Measurements from ENCODE around the gene CHI3L1. TPM values are rescaled to one million over a fixed set of nuclear protein-coding genes. Genes with fewer than 3 reads are reported as not detected.

Gene CHI3L1
- polyA plus RNA-seq, 4 donors: 8.4 to 14.1 (median 10.8) TPM

DNA sequence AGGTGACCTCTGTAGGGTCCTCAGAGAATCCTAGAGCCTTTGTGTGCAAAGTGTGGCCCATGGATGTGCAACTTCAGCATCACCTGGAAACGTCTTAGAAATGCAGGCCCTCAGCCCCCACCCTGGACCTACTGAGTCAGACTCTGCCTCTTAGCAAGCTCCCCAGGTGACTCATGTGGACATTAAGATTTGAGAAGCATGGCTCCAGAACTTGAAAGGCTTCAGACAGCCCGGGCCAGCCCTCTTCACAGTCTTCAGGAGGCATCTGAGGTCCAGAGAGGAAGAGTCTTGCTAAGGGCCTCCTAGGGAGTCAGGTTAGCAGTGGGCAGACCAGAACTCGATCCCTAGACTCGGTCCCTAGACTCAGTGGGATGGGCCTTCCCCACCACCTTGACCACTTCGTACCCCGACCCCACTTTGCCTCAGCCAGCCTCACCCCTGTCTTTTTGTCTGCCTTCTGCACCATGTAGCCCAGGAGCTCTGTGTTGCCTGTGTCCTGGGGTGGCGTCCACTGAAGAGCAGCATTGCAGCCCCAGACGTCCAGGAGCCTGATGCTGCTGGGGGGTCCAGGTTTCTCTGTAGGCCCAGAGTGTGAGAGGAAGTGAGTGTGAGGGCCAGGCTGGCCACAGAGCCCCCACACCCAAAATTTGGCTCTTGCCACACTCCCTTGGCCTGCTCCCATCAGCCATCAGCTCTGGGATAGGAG lies 15.7 kb downstream of the CHI3L1 start:
- DNase-seq (ENCODE audit: low read depth in 4 of 4, low spot score in 2 of 4): no peak

DNA sequence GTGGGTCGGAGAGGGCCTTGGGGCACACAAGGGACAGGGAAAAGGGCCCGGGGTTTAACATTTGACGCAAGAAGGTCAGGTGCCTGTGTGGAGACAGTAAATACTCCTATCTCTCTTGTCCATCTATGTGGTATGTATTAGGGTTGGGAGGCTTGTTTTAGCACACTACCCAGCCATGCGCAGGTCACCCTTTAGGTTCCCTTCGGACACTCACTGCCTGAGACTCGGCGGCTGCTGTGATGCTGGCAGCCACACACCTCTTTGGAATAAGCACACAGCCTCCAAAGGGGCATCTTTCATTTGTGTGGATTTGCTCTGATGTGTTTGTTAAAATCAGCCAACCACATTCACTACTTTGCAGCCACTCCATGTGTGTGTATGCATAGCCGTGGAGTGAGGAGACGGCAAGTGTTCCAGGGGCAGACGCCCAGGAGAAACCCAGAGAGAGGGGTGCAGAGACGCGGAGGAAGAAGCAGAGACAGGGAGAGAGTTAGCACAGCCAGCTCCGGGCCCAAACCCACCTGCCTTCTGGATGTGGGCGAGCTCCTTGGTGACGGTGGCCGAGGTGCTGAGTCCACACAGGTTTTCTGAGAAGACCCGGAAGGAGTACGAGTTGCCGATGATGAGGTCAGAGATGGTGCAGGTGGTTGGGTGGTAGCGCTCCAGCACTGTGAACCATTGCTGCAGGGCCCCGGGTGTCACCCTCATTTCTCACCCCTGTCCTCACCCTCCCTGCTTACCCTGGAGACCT lies 16.6 kb downstream of the CHI3L1 start:
- DNase-seq (ENCODE audit: low read depth in 4 of 4, low spot score in 2 of 4): no peak

DNA sequence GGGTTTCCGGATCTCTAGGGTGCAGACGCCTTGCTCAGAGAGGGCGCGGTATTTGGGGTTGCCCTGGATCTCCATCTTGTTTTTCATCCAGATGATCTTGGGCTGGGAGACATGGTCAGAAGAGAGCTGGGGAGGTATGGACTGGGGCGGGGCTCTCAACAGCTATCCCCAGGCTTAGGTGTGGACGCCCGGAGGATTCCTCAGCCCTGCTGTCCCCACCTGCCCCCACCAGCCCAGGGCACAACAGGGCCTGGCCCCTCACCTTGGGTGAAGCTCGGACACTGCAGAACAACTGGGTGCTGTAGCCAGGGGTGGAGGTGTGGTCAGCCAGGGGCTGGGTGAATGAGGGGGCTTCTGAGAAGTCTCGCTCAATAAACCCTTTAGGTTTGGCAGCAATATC lies 17.5 kb downstream of the CHI3L1 start:
- DNase-seq (ENCODE audit: low read depth in 4 of 4, low spot score in 2 of 4): no peak

DNA sequence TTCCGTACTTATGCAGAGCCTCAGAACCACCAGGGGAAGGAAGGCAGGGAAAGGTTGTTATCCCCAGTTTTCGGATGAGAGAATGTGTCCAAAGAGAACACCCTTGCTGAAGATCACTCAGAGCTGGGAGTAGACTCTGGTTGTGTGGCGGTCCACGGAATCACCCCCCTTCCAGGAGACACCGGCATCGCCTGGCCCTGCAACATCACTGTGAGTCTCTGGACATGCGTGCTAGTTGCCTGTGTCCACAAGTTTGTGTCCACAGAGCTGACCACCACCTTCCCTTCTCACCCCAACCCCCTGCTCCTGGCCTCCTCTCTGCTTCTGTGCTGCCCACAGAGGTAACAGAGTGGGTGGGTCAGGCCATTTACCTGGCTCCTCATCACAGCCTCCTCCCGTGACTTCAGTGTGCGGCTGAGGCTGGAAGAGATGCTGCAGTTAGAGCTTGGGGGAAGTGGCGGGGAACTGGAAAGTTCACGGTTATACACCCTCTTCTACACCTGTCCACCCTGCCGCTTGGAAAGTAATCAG lies 18.2 kb downstream of the CHI3L1 start:
- no peak for DNase-seq (ENCODE audit: low read depth in 4 of 4, low spot score in 2 of 4)

DNA sequence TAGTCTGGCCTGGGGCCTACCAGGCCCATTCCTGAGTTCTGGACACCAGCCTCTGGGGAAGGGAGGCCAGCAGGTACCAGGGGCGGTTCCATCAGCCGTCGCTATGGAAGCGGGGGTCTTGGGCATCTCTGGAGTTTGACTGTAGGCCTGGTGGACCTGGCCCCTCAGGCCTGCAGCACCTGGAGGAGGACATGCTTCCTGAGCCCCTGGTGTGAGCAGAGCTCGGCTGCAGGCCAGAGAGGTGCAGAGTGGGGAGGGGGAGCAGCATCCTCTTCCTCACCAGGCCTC lies 18.6 kb downstream of the CHI3L1 start:
- DNase-seq (ENCODE audit: low read depth in 4 of 4, low spot score in 2 of 4): no peak

DNA sequence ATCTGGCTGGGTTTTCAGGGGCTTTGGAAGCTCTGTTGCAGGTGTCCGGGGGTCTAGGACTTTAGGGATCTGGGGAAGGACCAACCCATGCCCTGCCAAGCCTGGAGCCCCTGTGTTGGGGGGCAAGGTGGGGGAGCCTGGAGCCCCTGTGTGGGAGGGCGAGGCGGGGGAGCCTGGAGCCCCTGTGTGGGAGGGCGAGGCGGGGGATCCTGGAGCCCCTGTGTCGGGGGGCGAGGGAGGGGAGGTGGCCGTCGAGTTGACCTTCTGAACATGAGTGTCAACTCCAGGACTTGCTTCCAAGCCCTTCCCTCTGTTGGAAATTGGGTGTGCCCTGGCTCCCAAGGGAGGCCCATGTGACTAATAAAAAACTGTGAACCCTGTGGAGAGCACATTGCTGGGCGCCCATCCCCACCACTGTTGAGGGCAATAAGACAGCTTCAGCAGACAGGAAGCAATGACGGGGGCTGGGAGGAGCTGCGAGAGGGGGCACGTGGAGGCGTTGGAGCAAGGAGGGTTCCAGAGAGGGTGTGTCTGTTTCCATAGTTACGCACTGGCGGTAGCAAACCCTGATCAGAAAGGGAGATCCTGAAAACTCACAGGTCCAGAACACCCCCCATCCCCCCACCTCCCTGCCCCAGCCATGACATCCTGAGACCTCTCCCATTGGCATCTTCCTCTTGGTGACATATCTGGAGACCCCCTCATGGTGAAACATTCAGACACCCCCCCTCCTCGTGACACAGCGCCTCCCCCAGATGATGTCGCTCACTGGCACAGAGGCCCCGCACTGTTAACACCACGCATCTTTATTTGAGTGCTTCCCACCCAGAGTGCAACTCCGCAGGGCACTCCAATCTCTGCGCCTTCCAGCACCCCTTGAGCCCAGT lies 19.2 kb downstream of the CHI3L1 start:
- no peak for DNase-seq (ENCODE audit: low read depth in 4 of 4, low spot score in 2 of 4)

DNA sequence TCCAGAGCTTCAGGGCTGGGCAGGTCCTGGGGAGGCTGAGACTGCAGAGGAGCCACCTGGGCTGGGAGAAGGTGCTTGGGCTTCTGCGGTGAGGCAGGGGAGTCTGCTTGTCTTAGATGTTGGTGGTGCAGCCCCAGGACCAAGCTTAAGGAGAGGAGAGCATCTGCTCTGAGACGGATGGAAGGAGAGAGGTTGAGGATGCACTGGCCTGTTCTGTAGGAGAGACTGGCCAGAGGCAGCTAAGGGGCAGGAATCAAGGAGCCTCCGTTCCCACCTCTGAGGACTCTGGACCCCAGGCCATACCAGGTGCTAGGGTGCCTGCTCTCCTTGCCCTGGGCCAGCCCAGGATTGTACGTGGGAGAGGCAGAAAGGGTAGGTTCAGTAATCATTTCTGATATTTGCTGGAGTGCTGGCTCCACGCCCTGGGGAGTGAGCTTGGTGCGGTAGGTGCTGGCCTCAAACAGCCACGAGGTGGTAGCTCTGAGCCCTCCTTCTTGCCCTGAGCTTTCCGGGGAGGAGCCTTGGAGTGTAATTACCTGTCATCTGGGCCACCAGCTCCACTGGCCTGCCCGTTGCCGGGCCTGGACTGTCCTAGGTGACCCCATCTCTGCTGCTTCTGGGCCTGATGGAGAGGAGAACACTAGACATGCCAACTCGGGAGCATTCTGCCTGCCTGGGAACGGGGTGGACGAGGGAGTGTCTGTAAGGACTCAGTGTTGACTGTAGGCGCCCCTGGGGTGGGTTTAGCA lies 20.1 kb downstream of the CHI3L1 start:
- DNase-seq (ENCODE audit: low read depth in 4 of 4, low spot score in 2 of 4): no peak

DNA sequence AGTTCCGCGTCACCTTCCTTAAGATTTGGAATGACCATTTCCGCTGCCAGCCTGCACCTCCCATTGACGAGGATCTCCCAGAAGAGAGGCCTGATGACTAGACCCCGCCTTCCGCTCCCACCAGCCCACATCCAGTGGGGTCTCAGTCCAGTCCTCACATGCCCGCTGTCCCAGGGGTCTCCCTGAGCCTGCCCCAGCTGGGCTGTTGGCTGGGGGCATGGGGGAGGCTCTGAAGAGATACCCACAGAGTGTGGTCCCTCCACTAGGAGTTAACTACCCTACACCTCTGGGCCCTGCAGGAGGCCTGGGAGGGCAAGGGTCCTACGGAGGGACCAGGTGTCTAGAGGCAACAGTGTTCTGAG lies 20.7 kb downstream of the CHI3L1 start:
- DNase-seq (ENCODE audit: low read depth in 4 of 4, low spot score in 2 of 4): no peak

DNA sequence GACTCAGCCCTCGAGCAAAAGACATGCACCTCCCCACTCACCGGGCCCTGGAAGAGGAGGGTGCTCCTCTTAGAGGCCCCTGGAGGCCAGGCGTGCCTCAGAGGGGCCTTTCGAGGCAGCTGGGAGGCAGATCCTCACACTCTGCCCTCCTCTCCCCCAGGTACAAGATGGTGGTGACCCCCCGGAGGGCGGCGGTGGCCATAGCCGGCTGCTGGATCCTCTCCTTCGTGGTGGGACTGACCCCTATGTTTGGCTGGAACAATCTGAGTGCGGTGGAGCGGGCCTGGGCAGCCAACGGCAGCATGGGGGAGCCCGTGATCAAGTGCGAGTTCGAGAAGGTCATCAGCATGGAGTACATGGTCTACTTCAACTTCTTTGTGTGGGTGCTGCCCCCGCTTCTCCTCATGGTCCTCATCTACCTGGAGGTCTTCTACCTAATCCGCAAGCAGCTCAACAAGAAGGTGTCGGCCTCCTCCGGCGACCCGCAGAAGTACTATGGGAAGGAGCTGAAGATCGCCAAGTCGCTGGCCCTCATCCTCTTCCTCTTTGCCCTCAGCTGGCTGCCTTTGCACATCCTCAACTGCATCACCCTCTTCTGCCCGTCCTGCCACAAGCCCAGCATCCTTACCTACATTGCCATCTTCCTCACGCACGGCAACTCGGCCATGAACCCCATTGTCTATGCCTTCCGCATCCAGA lies 21.3 kb downstream of the CHI3L1 start:
- no peak for DNase-seq (ENCODE audit: low read depth in 4 of 4, low spot score in 2 of 4)

DNA sequence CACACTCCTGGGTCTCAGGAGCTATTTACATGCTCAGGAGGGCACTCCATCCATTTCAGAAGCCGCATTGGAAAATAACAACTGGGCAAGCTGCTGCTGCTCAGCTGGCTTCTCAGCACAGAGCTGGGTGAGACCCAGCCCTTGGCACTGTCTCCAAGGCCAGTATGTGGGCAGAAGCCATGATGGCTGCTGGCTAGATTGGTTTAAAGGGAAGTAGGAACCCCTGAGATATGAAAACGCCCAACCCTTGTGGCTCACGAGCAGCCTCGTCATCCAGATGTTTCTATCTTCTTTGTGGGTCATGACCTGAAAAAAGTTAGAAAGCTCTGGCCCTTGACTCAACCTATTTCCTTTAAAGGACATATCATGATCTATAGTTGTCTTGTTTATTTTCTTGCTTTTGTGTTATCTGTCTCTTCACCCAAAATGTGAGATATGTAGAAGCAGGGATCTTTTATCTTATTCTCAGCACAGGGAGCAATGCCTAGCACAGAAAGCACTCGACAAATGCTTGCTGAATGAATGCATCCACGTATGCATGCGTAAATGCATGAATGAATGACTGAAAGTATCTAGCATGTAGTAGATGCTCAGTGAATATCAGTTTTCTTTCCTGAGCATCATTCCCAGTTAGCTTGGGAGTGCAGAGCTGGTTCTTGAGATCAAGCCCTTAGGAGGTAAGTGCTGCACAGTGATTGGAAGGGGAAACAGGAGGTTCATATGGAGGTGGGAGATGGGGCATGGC lies 22.4 kb downstream of the CHI3L1 start:
- no peak for DNase-seq (ENCODE audit: low read depth in 4 of 4, low spot score in 2 of 4)

DNA sequence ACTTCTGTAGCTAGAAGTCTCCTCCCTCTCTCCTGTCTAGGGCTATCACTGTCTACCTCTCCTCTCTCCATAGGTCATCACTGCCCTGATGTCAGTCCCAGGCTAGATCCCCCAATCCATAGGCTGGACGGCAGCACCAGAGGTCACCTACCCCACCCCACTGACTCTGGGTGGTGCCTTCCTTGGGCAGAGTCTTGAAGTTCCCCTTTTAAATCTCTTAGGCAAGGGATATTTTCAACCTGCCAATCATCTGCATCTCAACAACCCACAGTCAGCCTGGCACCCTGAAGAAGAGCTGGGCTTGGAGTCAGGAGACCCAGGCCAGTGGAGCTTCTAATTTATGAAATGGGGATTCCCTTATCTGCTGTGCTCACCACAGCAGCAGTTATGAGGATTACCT lies 24.1 kb downstream of the CHI3L1 start:
- DNase-seq (ENCODE audit: low read depth in 4 of 4, low spot score in 2 of 4): no peak

DNA sequence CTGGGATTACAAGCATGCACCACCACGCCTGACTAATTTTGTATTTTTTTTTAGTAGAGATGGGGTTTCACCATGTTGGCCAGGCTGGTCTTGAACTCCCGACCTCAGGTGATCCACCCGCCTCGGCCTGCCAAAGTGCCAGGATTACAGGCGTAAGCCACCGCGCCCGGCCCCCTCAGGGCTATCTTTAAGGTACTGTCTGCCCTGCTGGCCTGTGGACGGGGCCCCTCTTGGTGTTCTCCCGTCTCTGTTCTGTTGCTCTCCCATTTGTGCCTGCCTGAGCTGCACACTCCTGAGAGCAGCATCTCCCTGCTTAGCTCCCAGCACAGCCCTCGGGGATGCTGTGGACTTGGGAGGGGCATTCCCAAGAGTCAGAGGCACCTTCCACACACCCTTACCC lies 24.8 kb downstream of the CHI3L1 start:
- DNase-seq (ENCODE audit: low read depth in 4 of 4, low spot score in 2 of 4): no peak

DNA sequence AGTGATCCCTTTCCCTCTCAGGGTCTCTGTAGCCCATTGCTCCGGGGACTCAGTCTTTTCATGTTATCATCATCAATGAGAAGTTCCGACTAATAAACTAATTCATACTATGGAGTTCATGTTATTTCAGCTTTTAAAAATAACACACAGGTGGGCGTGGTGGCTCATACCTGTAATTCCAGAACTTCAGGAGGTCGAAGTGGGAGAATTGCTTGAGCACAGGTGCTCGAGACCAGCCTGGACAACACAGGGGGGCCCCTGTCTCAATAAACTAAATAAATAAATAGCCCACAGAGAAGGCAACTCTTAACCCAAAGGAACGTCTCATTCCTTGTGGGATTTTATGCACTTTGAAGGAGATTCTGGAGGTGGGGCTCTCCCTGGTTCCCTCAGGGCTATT lies 25.3 kb downstream of the CHI3L1 start:
- DNase-seq (ENCODE audit: low read depth in 4 of 4, low spot score in 2 of 4): no peak

DNA sequence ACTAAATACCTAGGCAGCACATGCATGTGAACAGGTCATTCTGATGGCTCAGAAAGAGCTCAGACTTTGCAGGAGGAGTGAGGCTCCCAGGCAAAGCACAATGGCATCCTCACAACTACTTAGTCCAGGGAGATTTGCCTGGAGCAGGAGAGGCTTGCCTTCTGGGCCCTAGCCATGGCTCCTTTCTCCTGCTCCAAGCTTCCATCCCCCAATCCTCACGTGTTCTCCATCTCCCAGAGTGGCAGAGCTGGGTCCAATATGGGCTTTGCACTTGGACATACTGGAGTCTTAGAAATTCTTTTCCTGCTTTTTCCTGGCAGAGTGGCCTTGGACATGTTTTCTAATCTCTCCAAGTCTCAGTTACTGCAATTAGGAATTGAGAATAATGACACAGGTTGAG lies 26.7 kb downstream of the CHI3L1 start:
- no peak for DNase-seq (ENCODE audit: low read depth in 4 of 4, low spot score in 2 of 4)

DNA sequence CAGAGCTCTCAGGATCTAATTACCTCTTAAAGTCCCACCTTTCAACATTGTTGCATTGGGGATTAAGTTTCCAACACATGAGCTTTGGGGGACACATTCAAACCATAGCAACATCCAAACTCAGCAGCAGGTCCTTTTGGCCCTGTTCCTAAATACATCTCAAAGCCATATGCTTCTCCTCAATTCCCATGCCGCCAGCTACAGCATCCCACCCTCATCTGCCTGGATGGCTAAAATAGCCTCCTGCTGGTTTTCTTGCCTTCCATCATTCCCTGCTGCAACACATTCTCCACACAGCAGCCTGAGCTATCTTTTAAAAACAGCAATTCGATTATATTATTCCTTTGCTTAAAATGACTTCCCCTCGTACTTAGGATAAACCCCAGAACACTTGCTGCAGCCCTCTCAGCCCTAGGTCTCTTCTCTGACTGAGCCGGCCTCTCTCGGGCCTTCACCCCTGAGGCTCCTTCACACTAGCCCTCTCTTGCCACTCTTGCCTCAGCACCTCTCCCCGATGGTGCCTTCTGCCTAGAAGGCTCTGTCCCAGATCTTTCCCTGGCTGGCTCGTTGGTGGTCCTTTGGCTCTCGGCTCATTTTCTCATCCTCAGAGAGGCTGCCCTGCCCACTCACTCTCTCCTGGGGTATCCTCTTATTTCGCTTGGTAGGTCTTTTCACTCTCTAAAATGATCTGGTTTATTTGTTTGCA lies 27.4 kb downstream of the CHI3L1 start:
- no peak for DNase-seq (ENCODE audit: low read depth in 4 of 4, low spot score in 2 of 4)

DNA sequence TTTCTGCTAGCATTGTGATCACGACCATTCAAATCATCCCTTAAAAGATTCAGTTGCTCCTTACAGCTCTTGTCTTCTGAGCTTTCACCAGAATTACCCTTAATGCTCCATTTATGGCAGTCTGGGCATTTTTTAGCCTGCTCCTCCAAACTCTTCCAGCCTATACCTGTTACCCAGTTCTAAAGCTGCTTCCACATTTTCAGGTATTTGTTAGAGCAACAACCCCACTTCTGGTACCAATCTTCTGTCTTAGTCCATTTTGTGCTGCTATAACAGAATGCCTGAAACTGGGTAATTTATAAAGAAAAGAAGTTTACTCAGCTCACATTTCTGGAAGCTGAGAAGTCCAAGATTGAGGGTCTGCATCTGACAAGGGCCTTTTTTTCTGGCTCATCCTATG lies 28.1 kb downstream of the CHI3L1 start:
- no peak for DNase-seq (ENCODE audit: low read depth in 4 of 4, low spot score in 2 of 4)

DNA sequence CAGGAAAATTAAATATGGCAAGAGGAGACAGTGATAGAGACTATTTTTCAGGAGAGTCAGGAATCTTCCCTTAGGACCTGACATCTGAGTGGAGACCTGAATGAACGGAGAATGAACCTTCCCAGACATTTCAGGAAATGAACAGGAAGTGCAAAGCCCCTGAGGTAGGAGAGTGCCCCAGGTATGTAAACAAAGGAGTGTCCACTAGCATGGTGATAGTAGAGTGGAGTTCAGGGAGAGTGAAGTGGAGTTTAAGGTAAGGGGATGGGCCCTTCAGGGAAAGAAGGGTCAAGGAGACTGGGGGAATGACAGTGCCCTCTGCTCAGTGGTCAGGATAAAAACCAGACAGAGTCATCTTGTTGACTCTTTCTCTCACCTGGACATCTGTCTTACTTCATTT lies 30.2 kb downstream of the CHI3L1 start:
- DNase-seq (ENCODE audit: low read depth in 4 of 4, low spot score in 2 of 4): no peak

DNA sequence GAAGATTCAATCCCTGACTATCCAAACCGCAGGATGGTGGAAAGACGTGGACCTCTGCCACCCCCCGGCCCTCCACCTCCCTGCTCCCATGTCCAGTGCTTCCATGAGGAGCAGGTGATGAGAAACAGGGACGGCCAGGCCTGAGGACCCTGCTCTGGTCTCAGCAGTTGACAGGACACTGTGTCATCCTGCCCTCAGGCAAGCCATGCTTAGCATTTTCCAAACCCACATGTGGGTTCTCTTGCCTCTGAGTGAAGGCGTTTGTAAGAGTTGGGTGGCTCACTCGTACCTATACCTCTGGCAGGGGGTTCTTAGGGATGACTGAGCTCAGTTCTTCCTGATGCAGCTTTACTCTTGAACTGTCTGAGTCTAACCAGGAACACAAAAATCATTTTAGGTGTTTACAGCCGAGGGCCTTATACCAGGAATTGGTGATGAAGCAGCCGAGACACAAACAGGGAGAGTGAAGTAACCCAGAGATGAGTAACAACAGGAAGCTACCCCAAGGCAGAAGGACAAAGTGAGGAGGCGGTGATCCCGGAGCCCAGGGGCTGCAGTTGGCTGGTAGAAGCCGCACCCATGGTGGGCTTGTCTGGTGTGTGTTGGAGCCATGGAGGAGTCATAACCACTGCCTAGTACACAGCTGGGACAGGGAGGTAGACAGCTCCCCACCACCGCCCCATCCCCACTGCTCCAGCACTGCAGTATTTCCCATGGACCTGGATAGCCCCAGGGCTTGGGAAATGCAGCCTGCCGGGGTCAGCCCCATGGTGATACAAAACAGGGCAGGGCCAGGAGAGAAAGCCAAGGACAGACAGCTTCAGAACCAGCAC lies 32.3 kb downstream of the CHI3L1 start:
- DNase-seq (ENCODE audit: low read depth in 4 of 4, low spot score in 2 of 4): no peak

Data from left renal cortex interstitium (tissue), 4 donors.